IMR-90 (cell line): ENCODE data around the gene LONRF3.
"Not testable (repeated sequence)": the region's sequence is repeated elsewhere in the genome, so short reads cannot be mapped to it uniquely, and the experiment has no call there.

Experiments
- CEBPB ChIP-seq: IDR thresholded peaks from 2 replicates; pipeline ENCODE4 v1.6.1; 2012; ENCODE audit warnings: low read depth, low read length, improper control_type of control experiment
- CTCF ChIP-seq: conservative IDR thresholded peaks from 2 replicates; pipeline ENCODE4 v1.5.1; 2012; ENCODE audit warnings: mild to moderate bottlenecking, low read depth, low read length, improper control_type of control experiment
- POLR2A ChIP-seq: IDR thresholded peaks from 2 replicates; pipeline ENCODE4 v1.6.1; 2012; ENCODE audit warnings: mild to moderate bottlenecking, low read depth, low read length

- not testable (repeated sequence) for TF ChIP-seq CTCF, POLR2A, CEBPB
These were observed 55.2 kb downstream of the LONRF3 start for GRCh38 chrX:119029656-119030055.
